Brain microvascular endothelial cell (primary cell): ENCODE measurements around the gene SLC25A21.
A peak's percentile ranks its signal among the peaks of the same experiment; 100 is the strongest.

Experiments used
- DNase-seq: peaks from one replicate; pipeline ENCODE4 v3.0.0-alpha.2; 2020
- H3K27ac ChIP-seq: fragments of 250-450 bp; sonication (Bioruptor Pico); 2 replicates; pipeline ENCODE4 v1.5.1; 2020; ENCODE audit warnings: mild to moderate bottlenecking, moderate library complexity
- H3K27me3 ChIP-seq: fragments of 250-450 bp; sonication (Bioruptor Pico); replicated peaks from 2 replicates; pipeline ENCODE4 v1.5.1; 2020; ENCODE audit warnings: mild to moderate bottlenecking
- H3K36me3 ChIP-seq: fragments of 250-450 bp; sonication (Bioruptor Pico); replicated peaks from 2 replicates; pipeline ENCODE4 v1.5.1; 2020; ENCODE audit warnings: mild to moderate bottlenecking
- H3K4me3 ChIP-seq: 2 replicates; pipeline ENCODE4 v1.5.1; 2011; ENCODE audit warnings: low read depth, mild to moderate bottlenecking, control low read depth, low read length, moderate library complexity
- in situ Hi-C: cut with HindIII; loops from 2 replicates; pipeline ENCODE4 v1.10.0; 2017; ENCODE audit warnings: low sequenced_read_pairs, low pct_ligation_motif_present
- TF ChIP-seq, protein P1 (sequence below): IDR thresholded peaks from 2 replicates; pipeline ENCODE4 v1.5.1; 2011; ENCODE audit warnings: low read depth, mild to moderate bottlenecking, moderate library complexity, low read length, control low read depth, inconsistent platforms; ENCODE audit errors: missing control alignments

Gene SLC25A21

DNA sequence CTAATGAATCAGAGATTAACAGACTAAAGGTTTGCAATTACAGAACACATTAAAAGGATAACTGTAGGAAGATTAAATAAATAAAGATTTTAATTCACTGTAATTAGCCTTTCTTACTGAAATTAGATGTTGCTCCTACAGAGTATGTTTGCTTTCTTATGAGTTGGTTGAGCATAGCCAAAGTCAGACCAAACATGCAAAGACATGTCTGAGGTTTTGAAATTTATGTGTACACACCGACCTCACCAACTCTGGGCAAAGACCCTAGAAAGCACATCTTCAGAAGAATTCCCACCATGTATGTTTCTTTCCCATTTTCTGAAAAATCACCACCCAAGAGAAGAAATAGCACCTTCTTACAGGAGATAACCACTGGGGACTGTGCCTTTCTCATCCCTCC is 351.5 kb downstream of the SLC25A21 start:
- Histone ChIP-seq H3K27ac (no peak overlapping the region), H3K36me3 (no peaks in the 10 kb centered on the region), H3K4me3 (no peak overlapping the region), H3K27me3 (no peaks in the 10 kb centered on the region)
- in situ Hi-C loops, result no loop called here
- TF ChIP-seq, protein P1, sequence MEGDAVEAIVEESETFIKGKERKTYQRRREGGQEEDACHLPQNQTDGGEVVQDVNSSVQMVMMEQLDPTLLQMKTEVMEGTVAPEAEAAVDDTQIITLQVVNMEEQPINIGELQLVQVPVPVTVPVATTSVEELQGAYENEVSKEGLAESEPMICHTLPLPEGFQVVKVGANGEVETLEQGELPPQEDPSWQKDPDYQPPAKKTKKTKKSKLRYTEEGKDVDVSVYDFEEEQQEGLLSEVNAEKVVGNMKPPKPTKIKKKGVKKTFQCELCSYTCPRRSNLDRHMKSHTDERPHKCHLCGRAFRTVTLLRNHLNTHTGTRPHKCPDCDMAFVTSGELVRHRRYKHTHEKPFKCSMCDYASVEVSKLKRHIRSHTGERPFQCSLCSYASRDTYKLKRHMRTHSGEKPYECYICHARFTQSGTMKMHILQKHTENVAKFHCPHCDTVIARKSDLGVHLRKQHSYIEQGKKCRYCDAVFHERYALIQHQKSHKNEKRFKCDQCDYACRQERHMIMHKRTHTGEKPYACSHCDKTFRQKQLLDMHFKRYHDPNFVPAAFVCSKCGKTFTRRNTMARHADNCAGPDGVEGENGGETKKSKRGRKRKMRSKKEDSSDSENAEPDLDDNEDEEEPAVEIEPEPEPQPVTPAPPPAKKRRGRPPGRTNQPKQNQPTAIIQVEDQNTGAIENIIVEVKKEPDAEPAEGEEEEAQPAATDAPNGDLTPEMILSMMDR, result no peak
- DNase-seq, result no peak

DNA sequence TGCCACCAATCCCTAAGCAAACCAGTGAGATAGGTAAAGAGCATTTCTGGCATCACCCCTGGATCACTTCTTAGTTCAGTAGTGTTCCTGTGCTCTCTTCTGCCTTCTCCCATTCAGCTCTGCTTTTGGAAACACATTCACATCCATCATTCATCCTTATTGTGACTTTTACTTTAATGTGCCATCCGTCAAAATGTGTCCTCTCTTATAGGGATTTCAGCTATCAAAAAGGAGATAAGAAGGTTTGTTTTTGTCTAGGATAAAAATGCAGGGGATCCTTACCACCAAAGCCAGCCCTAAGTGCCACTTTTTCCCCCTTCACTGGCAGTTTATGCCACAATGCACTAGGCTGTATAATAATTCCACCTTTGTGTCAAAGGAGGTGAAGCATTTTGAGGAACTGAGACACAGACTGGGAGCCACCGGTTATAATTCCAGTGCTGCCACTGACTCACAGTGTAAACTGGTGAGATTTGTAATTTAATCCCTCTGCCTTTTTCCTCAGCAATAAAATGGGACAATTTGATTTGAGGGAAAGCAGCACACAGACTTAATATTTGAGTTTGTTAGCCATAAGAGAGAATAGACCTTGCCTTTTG is 352.2 kb downstream of the SLC25A21 start:
- Histone ChIP-seq H3K4me3 (no peak overlapping the region), H3K27ac (no peak overlapping the region), H3K27me3 (no peaks in the 10 kb centered on the region), H3K36me3 (no peaks in the 10 kb centered on the region)
- TF ChIP-seq, protein P1, result no peak
- in situ Hi-C loops, result no loop called here
- no peak for DNase-seq

DNA sequence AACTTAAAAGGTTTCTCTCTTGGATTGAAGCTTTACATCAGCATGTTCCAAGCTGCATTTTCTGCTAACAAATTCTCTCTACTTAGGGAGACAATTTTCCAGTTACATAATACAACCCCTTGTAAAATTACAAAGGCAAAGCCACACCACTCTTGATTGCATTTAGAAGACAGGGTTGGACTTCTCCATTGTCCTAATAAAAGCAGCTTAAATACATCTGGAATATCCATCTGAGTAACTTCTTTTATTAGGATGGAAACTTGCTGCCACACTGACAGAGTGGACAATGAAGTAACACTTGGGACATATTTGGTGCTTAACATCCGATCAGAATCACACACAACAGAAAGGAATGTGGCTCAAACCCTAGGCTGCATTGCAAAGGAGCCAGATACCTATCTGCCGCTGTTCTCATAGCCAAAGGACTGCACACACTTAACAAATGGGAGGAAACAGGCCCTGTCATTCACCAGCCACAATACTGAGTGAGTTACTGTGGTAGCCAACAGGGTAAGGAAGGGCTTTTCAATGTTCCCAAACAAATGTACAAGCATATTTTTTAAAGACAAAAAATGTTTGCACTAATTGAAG is 353.5 kb downstream of the SLC25A21 start:
- peak; percentile 18 for DNase-seq
- Histone ChIP-seq H3K4me3 (no peak overlapping the region), H3K27me3 (no peaks in the 10 kb centered on the region), H3K27ac (no peak overlapping the region), H3K36me3 (no peaks in the 10 kb centered on the region)
- TF ChIP-seq, protein P1, result no peak
- in situ Hi-C loops, result no loop called here

DNA sequence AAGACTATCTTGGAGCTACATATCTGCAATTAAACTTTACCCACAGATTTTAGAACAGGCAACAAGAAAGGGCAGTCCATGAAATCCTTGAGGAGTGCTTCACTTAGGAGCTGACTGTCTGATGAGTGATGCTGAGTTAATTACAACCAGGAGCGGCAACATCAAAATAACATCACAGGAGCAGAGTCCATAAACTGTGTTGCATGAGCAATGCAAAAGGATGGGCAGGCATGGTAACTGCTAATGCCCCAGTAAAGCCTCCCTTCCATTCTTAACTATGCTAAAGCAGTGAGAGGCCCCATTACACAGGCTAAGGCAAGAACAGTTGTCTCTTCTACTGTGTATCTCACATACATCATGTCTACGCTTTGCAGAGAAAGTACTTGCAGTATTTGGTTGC is 354.2 kb downstream of the SLC25A21 start:
- Histone ChIP-seq H3K4me3 (no peak overlapping the region), H3K27me3 (no peaks in the 10 kb centered on the region), H3K27ac (no peak overlapping the region), H3K36me3 (no peaks in the 10 kb centered on the region)
- no peak for DNase-seq
- TF ChIP-seq, protein P1, result no peak
- in situ Hi-C loops, result no loop called here

DNA sequence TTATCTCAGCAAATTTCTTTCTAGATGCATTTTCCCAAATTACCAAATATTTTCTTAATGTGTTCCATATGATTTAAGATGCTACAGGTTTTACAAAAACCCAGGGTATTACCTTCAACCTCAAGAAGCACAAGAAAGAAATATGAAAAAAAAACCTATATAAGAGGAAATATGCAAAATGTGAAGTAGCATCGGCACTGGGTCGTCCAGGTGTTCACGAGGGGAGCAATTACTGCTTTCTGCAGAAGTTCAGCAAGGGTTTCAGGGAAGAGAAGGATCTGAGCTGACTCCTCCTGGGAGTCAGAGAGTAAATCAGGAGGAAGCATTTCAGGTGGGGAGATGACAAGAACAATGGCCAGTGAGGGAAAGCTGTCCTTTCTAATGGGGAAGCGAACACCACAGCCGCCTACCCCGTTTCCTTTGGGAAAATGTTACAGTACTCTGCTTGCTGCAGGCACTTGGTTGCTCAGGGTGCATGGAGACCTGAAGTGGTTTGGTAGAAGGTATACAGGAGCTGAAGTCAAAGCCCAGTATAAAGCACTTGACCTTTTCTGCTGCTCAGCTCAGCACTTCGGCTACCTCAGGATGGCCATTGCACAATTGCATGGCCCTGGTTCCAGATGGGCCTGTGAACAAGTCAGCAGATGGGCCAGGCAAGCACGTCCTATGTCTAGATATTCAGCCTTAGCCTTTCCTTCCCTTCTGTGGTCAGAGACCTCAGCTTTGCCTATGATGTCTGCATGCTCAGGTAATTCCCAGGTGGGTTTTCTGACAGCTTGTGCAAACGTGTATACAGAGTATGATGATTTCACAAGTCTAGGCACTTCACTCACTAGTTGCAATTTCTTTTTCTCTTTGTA is 355.1 kb downstream of the SLC25A21 start:
- TF ChIP-seq, protein P1, result no peak
- in situ Hi-C loops, result no loop called here
- Histone ChIP-seq H3K27me3 (no peaks in the 10 kb centered on the region), H3K4me3 (no peak overlapping the region), H3K36me3 (no peaks in the 10 kb centered on the region), H3K27ac (no peak overlapping the region)
- no peak for DNase-seq
